ENCODE measurements around the gene SLC9A3. TPM values are rescaled to one million over a fixed set of nuclear protein-coding genes. Genes with fewer than 3 reads are reported as not detected.

SLC9A3 gene
- total RNA-seq, 1 donor from 2014 or later: 3.9 TPM

DNA sequence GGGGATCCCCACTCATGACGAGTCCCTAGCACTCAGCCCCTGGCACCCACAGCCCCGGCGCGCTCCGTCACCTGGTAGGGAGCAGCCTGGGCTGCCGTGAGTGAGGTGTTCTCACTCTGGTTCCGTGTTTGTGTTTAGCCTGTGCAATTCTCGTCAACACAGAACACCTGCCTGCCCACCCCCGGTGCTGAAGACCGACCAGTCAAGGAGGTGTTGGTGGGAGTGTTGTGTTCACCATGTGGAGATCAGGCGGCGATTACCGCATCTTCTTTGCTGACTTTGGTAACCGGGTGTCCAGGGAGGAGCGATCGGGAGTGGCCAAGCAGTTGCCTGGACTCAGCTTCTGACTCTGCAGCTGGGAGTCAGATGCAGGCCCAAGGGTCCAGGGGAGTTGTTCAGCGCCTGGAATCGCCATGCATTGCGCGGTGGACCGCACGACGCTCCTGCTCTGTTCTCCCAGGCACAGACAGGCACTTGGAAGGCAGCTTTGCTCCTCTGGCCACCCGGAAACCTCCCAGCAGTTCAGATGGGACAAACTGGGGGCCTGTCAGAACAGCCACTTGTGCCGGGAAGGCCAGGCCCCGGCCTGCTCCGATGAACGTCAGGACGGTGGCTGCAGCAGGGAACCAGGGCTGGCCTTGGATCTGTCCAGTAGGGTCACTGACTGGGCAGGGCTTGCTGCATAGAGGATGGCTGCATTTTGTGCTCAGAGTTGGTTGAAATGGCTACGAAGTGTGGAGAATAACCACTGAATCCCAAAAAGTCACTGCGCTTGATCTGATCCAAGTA is 53.1 kb downstream of the SLC9A3 start:
- DNase-seq (ENCODE audit: extremely low spot score in 2 of 2): no peak
- TF ChIP-seq CTCF (IDR thresholded peaks at IDR 0.05) (no peak), POLR2A (IDR thresholded peaks at IDR 0.05) (no peak), POLR2AphosphoS5 (IDR thresholded peaks at IDR 0.05; ENCODE audit: insufficient read depth in 1 of 2, low read depth in 1 of 2) (no peak)
- intact Hi-C loops (cut with DNase I): no loop called here
- Histone ChIP-seq H3K27ac (no peak overlapping the region), H3K9me3 (no peaks in the 10 kb centered on the region), H3K4me3 (no peak overlapping the region), H3K4me1 (peaks cover 43% of the 10 kb centered on the region), H3K36me3 (peaks cover 0 to 18% of the 10 kb centered on the region in 2 donors), H3K27me3 (no peaks in the 10 kb centered on the region)

- Histone ChIP-seq H3K9me3 (no peaks in the 10 kb centered on the region), H3K27ac (no peak overlapping the region), H3K4me1 (peaks cover 31% of the 10 kb centered on the region), H3K36me3 (peaks cover 0 to 29% of the 10 kb centered on the region in 2 donors), H3K4me3 (no peak overlapping the region), H3K27me3 (no peaks in the 10 kb centered on the region)
- no peak for TF ChIP-seq POLR2A (IDR thresholded peaks at IDR 0.05)
- no peak for TF ChIP-seq POLR2AphosphoS5 (IDR thresholded peaks at IDR 0.05; ENCODE audit: insufficient read depth in 1 of 2, low read depth in 1 of 2)
- no peak for TF ChIP-seq CTCF (IDR thresholded peaks at IDR 0.05)
- intact Hi-C loops (cut with DNase I): no loop called here
- DNase-seq (ENCODE audit: extremely low spot score in 2 of 2): no peak
Measured at GRCh38 chr5:469752-470483, 54.3 kb downstream of the SLC9A3 start.

DNA sequence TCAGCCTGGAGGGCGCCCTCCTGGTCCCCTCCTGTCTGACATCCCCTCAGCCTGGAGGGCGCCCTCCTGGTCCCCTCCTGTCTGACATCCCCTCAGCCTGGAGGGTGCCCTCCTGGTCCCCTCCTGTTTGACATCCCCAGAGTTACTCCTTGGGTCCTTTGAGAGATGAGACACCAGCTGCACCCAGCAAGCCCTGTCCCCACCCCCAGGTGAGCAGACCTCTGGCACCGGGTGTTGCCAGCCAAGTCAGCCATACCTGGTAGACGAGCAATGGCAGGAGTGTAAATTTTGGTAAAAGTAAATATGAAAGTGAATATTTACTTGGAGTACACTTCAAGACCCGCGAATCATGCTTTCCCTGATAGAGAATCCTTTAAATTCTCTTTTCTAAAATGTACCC is 55.8 kb downstream of the SLC9A3 start:
- H3K4me1 ChIP-seq: peaks cover 20% of the 10 kb centered on the region
- no peak overlapping the region for H3K27ac ChIP-seq
- H3K9me3 ChIP-seq: no peaks in the 10 kb centered on the region
- intact Hi-C loops (cut with DNase I): no loop called here
- peaks cover 0 to 37% of the 10 kb centered on the region in 2 donors for H3K36me3 ChIP-seq
- H3K4me3 ChIP-seq: no peak overlapping the region
- no peaks in the 10 kb centered on the region for H3K27me3 ChIP-seq
- no peak for DNase-seq (ENCODE audit: extremely low spot score in 2 of 2)
- TF ChIP-seq POLR2AphosphoS5 (IDR thresholded peaks at IDR 0.05; ENCODE audit: insufficient read depth in 1 of 2, low read depth in 1 of 2) (no peak), POLR2A (IDR thresholded peaks at IDR 0.05) (no peak), CTCF (IDR thresholded peaks at IDR 0.05) (no peak)

- DNase-seq (ENCODE audit: extremely low spot score in 2 of 2): no peak
- Histone ChIP-seq H3K4me3 (no peak overlapping the region), H3K9me3 (no peaks in the 10 kb centered on the region), H3K36me3 (peaks cover 0 to 52% of the 10 kb centered on the region in 2 donors), H3K27me3 (no peaks in the 10 kb centered on the region), H3K4me1 (peaks cover 11% of the 10 kb centered on the region), H3K27ac (no peak overlapping the region)
- intact Hi-C loops (cut with DNase I): no loop called here
- TF ChIP-seq CTCF (IDR thresholded peaks at IDR 0.05) (no peak), POLR2AphosphoS5 (IDR thresholded peaks at IDR 0.05; ENCODE audit: insufficient read depth in 1 of 2, low read depth in 1 of 2) (no peak), POLR2A (IDR thresholded peaks at IDR 0.05) (no peak)
Measured at GRCh38 chr5:466661-467310, 57.5 kb downstream of the SLC9A3 start.
